Measurements from ENCODE around the gene SF3B2.

SF3B2 gene

GRCh38 chr11:66118847-66119246 lies 66.7 kb downstream of the SF3B2 start:
- DNase-seq (ENCODE audit: low read depth), result no peak
- H3K4me3 ChIP-seq (ENCODE audit: control insufficient read depth, low read depth, low read length), result no peak overlapping the region
- TF ChIP-seq CTCF (conservative IDR thresholded peaks at IDR 0.05; ENCODE audit: control insufficient read depth, insufficient read depth, low read depth, low read length), result no peak
